B cell (primary cell): ENCODE measurements around the gene NCEH1. TPM values are rescaled to one million over a fixed set of nuclear protein-coding genes. Genes with fewer than 3 reads are reported as not detected.

Experiments used
- ATAC-seq: fragments of 200-7000 bp; cut with Tn5 transposase; one replicate; pipeline ENCODE4 v1.10.0; 2021; ENCODE audit warnings: low read depth, mild to moderate bottlenecking, moderate number of reproducible peaks, moderate library complexity
- CTCF ChIA-PET: fragments of 350-600 bp; sonication (Branson Sonifier 250); formaldehyde crosslinking; loops from one replicate; lab custom pipeline; 2021; ENCODE audit warnings: antibody characterized with exemption, inconsistent platforms; lab: Charles Lee
- POLR2A ChIA-PET: fragments of 350-600 bp; sonication (Branson Sonifier 250); formaldehyde crosslinking; loops from one replicate; lab custom pipeline; 2021; ENCODE audit warnings: antibody characterized with exemption; lab: Charles Lee
- DNase-seq: peaks from one replicate; pipeline ENCODE4 v3.0.0; 2013
- H2AFZ ChIP-seq: 2 replicates; pipeline ENCODE4 v1.6.1; 2012; ENCODE audit warnings: mild to moderate bottlenecking, low read depth, low read length; ENCODE audit not compliant: insufficient read depth, poor library complexity, severe bottlenecking
- H3K27ac ChIP-seq, 2 donors: 1 replicate in 1 of 2; 2 replicates in 1 of 2; pipeline ENCODE4 v1.5.1; 2012 to 2013; ENCODE audit warnings: low read length in 2 of 2, mild to moderate bottlenecking in 2 of 2, moderate library complexity in 1 of 2
- H3K27me3 ChIP-seq, 4 experiments: fragments of 200-600 bp in 1 of 4; sonication (generic) in 1 of 4; replicated peaks in 1 of 4; 1 replicate in 2 of 4; 2 replicates in 2 of 4; pipeline versions ENCODE4 v1.6.1 to v1.7.0; 2013 to 2016; ENCODE audit warnings: low read length in 3 of 4, mild to moderate bottlenecking in 2 of 4, mixed read lengths in 1 of 4, moderate library complexity in 1 of 4; ENCODE audit not compliant: insufficient read depth in 4 of 4, control insufficient read depth in 3 of 4; ENCODE audit errors: control extremely low read depth in 1 of 4
- H3K36me3 ChIP-seq, 2 experiments: replicated peaks in 1 of 2; 1 replicate in 1 of 2; 2 replicates in 1 of 2; pipeline versions ENCODE4 v1.6.1 to v1.7.1; 2013; ENCODE audit warnings: low read length in 1 of 2; ENCODE audit not compliant: insufficient read depth in 2 of 2, control insufficient read depth in 1 of 2; ENCODE audit errors: control extremely low read depth in 1 of 2, extremely low read depth in 1 of 2
- H3K4me1 ChIP-seq, 2 donors: fragments of 200-600 bp in 1 of 2; sonication (generic) in 1 of 2; 1 replicate in 1 of 2; 2 replicates in 1 of 2; pipeline versions ENCODE4 v1.5.1 to v1.6.1; 2013 to 2017; ENCODE audit warnings: low read length in 2 of 2; ENCODE audit not compliant: control insufficient read depth in 2 of 2, insufficient read depth in 2 of 2
- H3K4me2 ChIP-seq: replicated peaks from 2 replicates; pipeline ENCODE3; 2012; ENCODE audit warnings: mild to moderate bottlenecking, low read depth, low read length; ENCODE audit not compliant: poor library complexity, severe bottlenecking
- H3K4me3 ChIP-seq, 5 experiments: fragments of 200-600 bp in 1 of 5; sonication (generic) in 1 of 5; 1 replicate in 3 of 5; 2 replicates in 2 of 5; pipeline versions ENCODE4 v1.5.1 to v1.7.0; 2011 to 2016; ENCODE audit warnings: low read length in 4 of 5, mild to moderate bottlenecking in 4 of 5, low read depth in 2 of 5, control low read depth in 1 of 5, moderate library complexity in 1 of 5; ENCODE audit not compliant: insufficient read depth in 1 of 5; ENCODE audit errors: control extremely low read depth in 1 of 5, extremely low read depth in 1 of 5
- H3K79me2 ChIP-seq: fragments of 200-600 bp; sonication (generic); one replicate; pipeline ENCODE4 v1.6.0; 2016; ENCODE audit warnings: low read length; ENCODE audit not compliant: control insufficient read depth, insufficient read depth
- H3K9ac ChIP-seq: fragments of 200-600 bp; sonication (generic); 2 replicates; pipeline ENCODE4 v1.6.1; 2017; ENCODE audit warnings: mild to moderate bottlenecking, low read length, moderate library complexity
- H3K9me3 ChIP-seq, 3 donors: one replicate each; pipeline versions ENCODE4 v1.6.1 to v1.7.1; 2013; ENCODE audit warnings: low read length in 2 of 3; ENCODE audit not compliant: control insufficient read depth in 2 of 3, insufficient read depth in 1 of 3; ENCODE audit errors: control extremely low read depth in 1 of 3
- H4K20me1 ChIP-seq: 2 replicates; pipeline ENCODE4 v1.6.0; 2012; ENCODE audit warnings: mild to moderate bottlenecking, low read length; ENCODE audit not compliant: insufficient read depth, control insufficient read depth, poor library complexity, severe bottlenecking
- H3K27ac Mint-ChIP-seq: one replicate; pipeline ENCODE4 v1.8.0; 2021; ENCODE audit warnings: mixed read lengths
- H3K27me3 Mint-ChIP-seq: one replicate; pipeline ENCODE4 v1.8.0; 2021; ENCODE audit warnings: mixed read lengths
- H3K4me1 Mint-ChIP-seq: one replicate; pipeline ENCODE4 v1.8.0; 2021; ENCODE audit warnings: mixed read lengths
- H3K4me3 Mint-ChIP-seq: one replicate; pipeline ENCODE4 v1.8.0; 2021; ENCODE audit warnings: mixed read lengths
- H3K9me3 Mint-ChIP-seq: one replicate; pipeline ENCODE4 v1.8.0; 2022; ENCODE audit warnings: mixed read lengths; ENCODE audit not compliant: insufficient read depth
- CTCF ChIP-seq: fragments of 200-600 bp; IDR thresholded peaks from one replicate; pipeline ENCODE4 v1.8.0; 2022; ENCODE audit warnings: antibody characterized with exemption, mild to moderate bottlenecking
- EZH2 ChIP-seq: IDR thresholded peaks from 2 replicates; pipeline ENCODE4 v1.6.1; 2012; ENCODE audit warnings: borderline replicate concordance, low read depth, mild to moderate bottlenecking, moderate library complexity, low read length; ENCODE audit not compliant: insufficient read depth, poor library complexity, severe bottlenecking
- WGBS: methylation state at CpG from one replicate; pipeline ENCODE4 v1.1.5; 2013; ENCODE audit warnings: missing lambda C conversion rate; ENCODE audit not compliant: insufficient coverage; 5-methylcytosine and 5-hydroxymethylcytosine counted together
- intact Hi-C: fragments of 100-400 bp; cut with micrococcal nuclease; formaldehyde crosslinking; loops from one replicate; pipeline ENCODE4 v1.10.0; 2022
- polyA plus RNA-seq: library from polyadenylated mRNA; depleted of rRNA; stranded (reverse); fragments of >200 nt; gene quantifications from 2 replicates; pipeline ENCODE4 v1.2.3, GENCODE V29; 2012
- total RNA-seq, 2 donors: library from RNA; stranded (reverse); fragments of 120-200 nt in 1 of 2; gene quantifications; 1 replicate in 1 of 2; 2 replicates in 1 of 2; pipeline versions ENCODE4 v1.2.3 to v1.2.4, GENCODE V29; 2013 to 2022

Gene NCEH1
- total and polyA plus RNA-seq, 2 donors (not counting 1 experiment from before 2014, with no cell fraction given): 3.4 to 8.6 TPM

DNA sequence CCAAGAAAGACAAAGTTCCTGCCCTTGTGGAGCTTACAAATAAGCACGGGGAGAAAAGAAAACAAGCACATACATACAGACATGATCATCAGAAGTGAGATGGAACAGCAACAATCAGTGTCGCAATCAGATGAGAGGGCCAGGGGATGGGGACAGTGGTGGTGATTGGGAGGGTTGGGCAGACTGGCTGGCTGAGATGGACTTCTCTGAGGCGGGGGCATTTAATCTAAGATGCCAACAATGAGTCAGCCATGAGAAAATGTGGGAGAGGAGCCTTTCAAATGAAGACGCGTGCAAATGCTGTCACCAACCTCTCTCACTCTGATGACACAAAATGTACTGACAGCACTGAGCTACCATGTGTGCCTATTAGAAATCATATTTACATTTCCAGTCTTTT is 81.4 kb downstream of the NCEH1 start:
- H3K9me3 ChIP-seq: no peaks in the 10 kb centered on the region
- ATAC-seq (no peak), DNase-seq (no peak)
- intact Hi-C loops: no loop called here
- H3K4me1 ChIP-seq: no peaks in the 10 kb centered on the region
- H3K4me3 ChIP-seq: no peak overlapping the region
- no peaks in the 10 kb centered on the region for H4K20me1 ChIP-seq
- Mint-ChIP-seq H3K4me3 (no peak overlapping the region), H3K27me3 (no peaks in the 10 kb centered on the region), H3K27ac (no peak overlapping the region), H3K9me3 (no peaks in the 10 kb centered on the region), H3K4me1 (no peaks in the 10 kb centered on the region)
- no peak overlapping the region for H3K27ac ChIP-seq
- H3K79me2 ChIP-seq: no peaks in the 10 kb centered on the region
- POLR2A ChIA-PET: no interaction called here
- TF ChIP-seq CTCF (no peak), EZH2 (no peak)
- H3K36me3 ChIP-seq: peaks cover 3 to 5% of the 10 kb centered on the region in 2 experiments
- WGBS: 100% methylated on average over 2 of the region's 5 CpGs
- no peak overlapping the region for H2AFZ ChIP-seq
- no peak overlapping the region for H3K4me2 ChIP-seq
- CTCF ChIA-PET: no interaction called here
- no peaks in the 10 kb centered on the region for H3K27me3 ChIP-seq
- no peak overlapping the region for H3K9ac ChIP-seq

- WGBS: 61% methylated on average over 2 of the region's 5 CpGs
- no peak overlapping the region for H3K4me2 ChIP-seq
- POLR2A ChIA-PET: no interaction called here
- DNase-seq: no peak
- no peaks in the 10 kb centered on the region for H3K9me3 ChIP-seq
- H3K9ac ChIP-seq: no peak overlapping the region
- H3K4me1 ChIP-seq: no peaks in the 10 kb centered on the region
- no peak overlapping the region for H3K4me3 ChIP-seq
- Mint-ChIP-seq H3K4me1 (peaks cover 1% of the 10 kb centered on the region), H3K4me3 (no peak overlapping the region), H3K27ac (no peak overlapping the region), H3K27me3 (no peaks in the 10 kb centered on the region), H3K9me3 (no peaks in the 10 kb centered on the region)
- no peaks in the 10 kb centered on the region for H4K20me1 ChIP-seq
- H3K27ac ChIP-seq: no peak overlapping the region
- H3K36me3 ChIP-seq: no peaks in the 10 kb centered on the region
- no peaks in the 10 kb centered on the region for H3K79me2 ChIP-seq
- intact Hi-C loops: no loop called here
- TF ChIP-seq EZH2 (no peak), CTCF (no peak)
- no peaks in the 10 kb centered on the region for H3K27me3 ChIP-seq
- CTCF ChIA-PET: interaction anchor here (1.1 kb wide), 1 partner anchor 9 kb away, joined by 4 read pairs; no protein-coding TSS in a partner anchor
- ATAC-seq: no peak
- no peak overlapping the region for H2AFZ ChIP-seq
Observed at GRCh38 chr3:172627057-172627809, 83.6 kb downstream of the NCEH1 start.
